HG03039 (cell line): ENCODE measurements around the gene PLBD2.

ENCODE experiments used
- ATAC-seq: cut with Tn5 transposase; IDR thresholded peaks from one replicate; pipeline ENCODE4 v1.9.1; 2021; ENCODE audit warnings: mild to moderate bottlenecking, moderate library complexity; ENCODE audit not compliant: unreplicated experiment

PLBD2 gene, protein sequence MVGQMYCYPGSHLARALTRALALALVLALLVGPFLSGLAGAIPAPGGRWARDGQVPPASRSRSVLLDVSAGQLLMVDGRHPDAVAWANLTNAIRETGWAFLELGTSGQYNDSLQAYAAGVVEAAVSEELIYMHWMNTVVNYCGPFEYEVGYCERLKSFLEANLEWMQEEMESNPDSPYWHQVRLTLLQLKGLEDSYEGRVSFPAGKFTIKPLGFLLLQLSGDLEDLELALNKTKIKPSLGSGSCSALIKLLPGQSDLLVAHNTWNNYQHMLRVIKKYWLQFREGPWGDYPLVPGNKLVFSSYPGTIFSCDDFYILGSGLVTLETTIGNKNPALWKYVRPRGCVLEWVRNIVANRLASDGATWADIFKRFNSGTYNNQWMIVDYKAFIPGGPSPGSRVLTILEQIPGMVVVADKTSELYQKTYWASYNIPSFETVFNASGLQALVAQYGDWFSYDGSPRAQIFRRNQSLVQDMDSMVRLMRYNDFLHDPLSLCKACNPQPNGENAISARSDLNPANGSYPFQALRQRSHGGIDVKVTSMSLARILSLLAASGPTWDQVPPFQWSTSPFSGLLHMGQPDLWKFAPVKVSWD

DNA sequence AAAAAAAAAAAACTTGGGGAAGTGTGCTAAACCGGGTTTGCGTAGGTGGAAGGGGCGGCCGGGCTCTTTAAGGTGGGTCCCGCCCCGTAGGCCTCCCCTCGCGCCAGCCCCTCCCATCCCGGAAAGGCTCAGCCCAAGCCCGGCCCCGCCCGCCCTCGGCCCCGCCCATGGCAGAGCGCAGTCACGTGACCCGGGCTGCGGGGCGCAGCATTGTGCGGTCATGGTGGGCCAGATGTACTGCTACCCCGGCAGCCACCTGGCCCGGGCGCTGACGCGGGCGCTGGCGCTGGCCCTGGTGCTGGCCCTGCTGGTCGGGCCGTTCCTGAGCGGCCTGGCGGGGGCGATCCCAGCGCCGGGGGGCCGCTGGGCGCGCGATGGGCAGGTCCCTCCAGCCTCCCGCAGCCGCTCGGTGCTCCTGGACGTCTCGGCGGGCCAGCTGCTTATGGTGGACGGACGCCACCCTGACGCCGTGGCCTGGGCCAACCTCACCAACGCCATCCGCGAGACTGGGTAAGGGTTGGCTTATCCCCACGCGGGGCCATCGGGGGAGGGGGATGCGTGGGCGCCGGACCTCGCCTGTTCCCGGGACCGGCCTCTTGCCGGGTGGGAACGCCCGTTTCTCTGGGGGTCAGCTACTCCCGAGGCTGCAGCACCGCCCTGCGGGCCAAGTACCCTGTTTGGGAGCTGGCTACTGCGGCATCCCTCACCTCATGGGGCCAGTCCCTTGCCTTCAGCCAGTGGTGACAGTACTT lies at the start of gene PLBD2:
TSS of gene PLBD2 (plus strand) at position 207 of the 752 bp plus-strand sequence. CDS start at position 221, 14 bp downstream.
- peak; percentile 87 for ATAC-seq

DNA sequence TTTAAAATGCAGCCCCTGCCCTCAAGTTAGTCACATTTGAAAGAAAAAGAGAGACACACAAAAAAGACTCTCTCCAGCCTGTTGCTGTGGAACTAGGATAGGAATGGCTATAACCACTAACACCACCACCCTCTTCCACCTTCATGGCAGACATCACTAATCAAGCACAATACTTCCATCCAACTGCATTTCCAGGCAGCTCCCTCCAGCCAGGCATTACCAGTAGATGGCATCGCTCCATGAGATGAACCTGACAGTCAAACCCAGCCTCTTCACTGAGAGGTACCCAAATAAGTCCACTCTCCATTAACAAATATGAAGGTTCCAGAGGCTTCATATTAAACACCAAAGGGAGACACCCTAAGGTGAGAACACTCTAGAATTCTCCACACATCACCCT lies 47.9 kb upstream of the PLBD2 start:
- no peak for ATAC-seq

DNA sequence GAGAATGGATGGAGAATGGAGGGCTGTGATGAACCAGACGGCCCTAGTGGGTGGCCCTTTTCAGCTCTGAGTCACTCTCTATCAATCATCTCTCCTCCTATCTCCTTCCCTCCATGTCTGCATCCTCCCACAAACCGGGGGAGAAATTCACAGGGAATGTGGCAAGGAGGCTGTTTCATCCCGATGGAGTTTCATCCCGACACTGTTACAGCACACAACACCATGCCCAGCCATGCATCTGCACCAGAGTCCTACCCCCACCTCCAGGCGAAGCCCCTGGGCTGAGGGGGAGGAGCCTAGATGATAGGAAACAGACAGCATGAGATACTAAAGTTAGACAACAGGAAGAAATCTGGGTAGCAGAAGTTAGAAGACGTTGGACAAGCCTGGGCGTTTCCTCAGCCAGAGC lies 44.3 kb upstream of the PLBD2 start:
- ATAC-seq = no peak

DNA sequence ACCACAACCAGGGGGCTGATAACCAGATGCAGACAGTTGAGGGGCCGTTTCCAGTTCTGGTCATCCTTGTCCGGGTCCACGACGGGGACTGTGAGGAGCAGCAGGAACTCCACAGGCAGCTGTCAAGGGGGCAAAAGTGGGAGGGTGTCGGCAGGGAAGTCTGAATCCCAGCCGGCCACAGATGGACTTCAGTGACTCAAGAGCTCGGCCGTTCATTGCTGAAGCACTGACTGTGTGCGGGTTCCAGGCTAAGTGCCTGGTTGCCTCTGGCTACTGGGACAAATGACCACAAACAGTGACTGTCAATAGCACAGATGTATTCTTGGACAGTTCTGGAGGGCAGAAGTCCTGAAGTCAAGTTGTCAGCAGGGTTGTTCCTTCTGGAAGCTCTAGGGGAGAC lies 43.0 kb upstream of the PLBD2 start:
- ATAC-seq = no peak

DNA sequence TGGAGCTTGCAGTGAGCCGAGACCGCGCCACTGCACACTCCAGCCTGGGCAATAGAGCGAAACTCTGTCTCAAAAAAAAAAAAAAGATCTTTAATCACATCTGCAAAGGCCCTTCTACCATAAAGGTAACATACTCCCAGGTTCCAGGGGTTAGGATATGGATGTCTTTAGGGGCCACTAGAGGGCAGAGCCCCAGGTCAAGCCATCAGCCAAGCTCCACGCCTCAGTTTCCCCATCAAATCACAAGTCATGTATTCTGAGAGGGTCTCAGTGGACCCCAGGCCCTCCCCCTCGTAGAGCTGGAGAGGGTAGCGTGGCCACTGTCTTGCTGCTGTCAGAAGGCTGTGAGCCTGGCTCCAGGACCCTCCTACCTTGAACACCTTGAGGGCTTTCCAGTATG lies 42.2 kb upstream of the PLBD2 start:
- no peak for ATAC-seq

DNA sequence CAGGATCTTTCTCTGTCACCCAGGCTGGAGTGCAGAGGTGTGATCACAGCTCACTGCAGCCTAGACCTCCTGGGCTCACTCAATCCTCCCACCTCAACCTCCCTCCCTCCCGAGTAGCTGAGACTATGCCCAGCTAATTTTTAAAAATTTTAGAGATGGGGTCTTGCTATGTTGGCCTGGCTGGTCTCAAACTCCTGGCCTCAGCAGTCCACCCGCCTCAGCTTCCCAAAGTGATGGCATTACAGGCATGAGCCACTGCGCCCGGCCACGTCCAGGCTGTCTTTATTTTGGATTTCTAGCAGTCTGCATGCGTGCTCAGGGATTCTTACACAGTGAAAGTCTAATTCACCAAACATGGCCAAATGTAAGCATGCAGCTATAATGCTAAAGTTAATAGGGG lies 41.3 kb upstream of the PLBD2 start:
- ATAC-seq = no peak

DNA sequence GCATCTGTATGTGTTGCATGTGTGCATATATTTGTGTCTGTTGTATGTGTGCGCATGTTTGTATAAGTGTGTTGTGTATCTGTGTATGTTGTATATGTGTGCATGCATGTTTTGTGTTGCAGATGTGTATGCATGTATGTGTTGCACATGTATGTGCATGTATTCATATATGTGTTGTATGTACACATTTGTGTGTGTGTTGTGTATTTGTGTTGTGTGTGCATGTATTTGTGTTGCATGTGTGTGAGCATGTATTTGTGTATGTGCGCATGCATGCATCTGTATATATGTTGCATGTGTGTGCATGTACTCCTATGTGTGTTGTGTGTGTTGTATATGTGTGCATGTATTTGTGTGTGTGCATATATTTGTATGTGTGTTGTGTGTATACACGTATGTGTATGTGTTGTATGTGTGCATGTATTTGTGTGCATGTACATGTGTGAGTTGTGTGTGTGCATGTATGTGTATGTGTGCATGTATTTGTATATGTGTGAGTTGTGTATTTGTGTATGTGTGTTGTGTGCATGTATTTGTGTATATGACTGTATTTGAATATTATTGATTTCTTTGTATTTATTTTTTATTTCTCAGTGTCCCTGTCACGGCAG lies 40.2 kb upstream of the PLBD2 start:
- no peak for ATAC-seq

DNA sequence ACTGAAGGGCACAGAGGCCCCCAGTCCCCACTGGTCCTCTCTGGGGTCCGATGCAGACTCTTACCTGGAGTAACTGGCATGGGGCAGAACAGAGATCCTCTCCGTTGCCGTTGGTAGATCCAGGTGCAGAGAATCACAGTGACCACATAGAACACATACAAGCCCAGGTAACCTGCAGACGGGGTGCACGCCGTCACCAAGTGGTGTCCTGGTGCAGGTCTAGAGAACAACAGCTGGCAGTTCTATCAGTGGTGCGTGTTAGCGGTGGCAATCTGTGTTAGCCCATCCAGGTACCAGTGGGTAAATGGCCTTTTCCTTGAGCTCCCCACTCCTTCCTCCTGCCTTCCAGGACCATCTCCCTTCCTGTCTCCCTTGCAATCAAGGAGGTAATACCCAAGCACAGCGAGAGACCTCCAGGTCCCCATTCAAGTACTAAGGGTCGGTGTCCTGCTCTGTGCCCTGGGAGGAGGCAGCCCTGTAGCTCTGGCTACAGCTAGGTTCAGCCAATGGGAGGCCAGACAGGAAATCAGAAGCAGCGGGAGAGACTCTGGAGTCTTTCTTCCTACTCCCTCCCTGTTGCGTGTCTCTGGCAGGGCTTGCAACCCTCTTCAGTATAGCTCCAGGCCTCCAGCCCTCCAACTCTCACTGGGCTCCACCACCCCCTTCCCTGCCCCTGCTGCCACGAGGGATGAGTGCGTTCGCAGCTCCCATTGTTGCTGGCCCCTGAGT lies 39.3 kb upstream of the PLBD2 start:
- no peak for ATAC-seq

DNA sequence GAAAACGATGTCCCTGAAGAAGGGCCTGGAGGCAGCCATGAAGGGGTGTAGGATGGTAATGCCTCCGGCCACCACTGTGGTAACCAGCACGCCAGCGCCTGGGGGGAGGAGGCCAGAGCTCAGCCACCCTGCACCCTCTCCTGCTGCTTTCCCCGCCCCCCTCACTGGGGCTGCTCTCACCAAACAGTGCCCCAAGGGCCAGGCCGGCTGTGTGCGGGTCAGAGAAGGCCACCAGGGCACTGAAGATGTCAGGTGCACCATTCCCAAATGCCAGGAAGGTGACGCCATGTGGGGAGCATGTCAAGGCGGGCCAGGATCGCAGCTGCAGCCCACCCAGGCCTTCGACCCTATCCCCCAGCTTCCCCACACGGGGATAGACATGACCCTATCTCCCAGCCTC lies 38.0 kb upstream of the PLBD2 start:
- no peak for ATAC-seq

DNA sequence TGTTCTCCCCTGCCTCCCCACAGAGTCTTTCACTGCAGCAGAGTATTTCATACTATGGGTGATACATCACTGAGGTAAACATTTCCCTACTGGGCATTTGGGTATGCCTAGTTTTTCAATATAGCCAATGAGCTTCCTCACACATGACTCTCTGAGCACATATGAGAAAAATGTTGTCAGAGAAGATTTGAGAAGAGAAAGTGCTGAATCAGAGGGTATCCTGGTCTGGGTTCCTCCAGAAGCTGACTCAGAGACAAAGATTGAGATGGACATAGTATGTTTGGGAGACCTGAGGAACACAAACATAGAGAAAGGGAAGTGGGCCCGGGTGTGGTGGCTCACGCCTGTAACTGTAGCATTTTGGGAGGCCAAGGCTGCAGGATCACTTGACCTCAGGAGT lies 36.0 kb upstream of the PLBD2 start:
- ATAC-seq = no peak

DNA sequence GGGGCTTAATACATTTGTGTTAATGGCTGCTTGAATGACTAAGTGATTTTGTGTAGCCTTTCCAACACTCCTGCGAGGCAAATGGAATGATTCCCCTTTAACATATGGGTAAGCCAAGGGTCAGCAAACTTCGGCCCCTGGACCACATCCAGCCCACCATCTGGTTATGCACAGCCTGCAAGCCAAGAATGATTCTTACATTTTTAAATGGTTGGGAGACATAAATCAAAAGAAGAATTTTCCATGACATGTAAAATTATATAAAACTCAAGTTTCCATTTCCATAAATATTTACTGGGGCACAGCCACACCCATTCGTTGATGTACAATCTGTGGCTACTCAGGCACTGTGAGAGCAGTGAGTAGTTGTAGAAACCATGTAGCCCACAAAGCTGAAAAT lies 32.5 kb upstream of the PLBD2 start:
- ATAC-seq = no peak

DNA sequence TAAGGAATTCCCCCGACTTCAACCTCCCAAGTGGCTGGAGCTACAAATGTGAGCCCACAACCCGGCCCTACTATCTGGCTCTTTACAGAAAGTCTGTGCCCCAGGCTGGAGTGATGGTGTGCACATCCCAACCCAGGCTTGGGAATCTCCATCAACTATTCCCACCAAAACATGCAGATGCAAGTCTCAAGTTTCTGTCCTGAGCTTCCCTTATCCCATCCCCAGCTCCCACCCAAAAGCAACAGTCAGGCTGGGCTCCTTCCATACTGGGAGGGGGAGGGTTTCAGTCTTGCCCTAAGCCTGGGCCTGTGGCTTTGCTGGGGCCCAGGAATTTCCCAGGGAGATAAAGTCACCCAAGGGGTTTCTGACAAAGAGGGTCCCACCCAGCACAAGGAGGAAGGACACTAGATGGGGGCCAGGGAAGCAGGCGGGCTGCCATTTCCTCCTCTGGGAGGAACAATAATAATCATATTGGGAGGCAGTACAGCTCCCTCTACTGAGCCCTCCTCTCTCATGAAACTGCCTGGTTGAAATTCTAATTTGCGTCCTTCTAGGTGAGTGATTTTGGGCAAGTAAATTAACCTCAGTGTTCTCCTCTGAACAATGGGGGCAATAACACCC lies 31.5 kb upstream of the PLBD2 start:
- ATAC-seq = no peak

DNA sequence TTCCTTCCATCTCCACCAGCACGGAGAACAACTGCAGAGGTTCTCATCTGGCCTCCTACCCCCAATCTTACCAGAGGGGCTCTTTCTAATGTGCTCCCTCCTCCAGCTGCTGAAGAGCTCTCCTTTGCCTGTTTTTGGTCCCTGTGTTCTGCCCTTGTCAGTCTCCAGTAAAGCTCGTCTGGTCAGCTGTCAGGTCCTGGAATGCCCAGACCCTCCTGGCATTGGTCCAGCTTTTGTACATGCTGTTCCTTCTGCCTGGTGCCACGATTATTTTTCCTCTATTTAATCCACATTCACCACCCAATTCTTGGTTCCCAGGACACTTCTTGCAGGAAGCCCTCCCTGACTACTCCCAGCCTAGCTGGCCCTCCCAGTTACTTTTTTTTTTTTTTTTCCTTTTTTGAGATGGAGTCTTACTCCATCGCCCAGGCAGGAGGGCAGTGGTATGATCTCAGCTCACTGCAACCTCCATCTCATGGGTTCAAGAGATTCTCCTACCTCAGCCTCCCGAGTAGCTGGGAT lies 30.0 kb upstream of the PLBD2 start:
- ATAC-seq = no peak

DNA sequence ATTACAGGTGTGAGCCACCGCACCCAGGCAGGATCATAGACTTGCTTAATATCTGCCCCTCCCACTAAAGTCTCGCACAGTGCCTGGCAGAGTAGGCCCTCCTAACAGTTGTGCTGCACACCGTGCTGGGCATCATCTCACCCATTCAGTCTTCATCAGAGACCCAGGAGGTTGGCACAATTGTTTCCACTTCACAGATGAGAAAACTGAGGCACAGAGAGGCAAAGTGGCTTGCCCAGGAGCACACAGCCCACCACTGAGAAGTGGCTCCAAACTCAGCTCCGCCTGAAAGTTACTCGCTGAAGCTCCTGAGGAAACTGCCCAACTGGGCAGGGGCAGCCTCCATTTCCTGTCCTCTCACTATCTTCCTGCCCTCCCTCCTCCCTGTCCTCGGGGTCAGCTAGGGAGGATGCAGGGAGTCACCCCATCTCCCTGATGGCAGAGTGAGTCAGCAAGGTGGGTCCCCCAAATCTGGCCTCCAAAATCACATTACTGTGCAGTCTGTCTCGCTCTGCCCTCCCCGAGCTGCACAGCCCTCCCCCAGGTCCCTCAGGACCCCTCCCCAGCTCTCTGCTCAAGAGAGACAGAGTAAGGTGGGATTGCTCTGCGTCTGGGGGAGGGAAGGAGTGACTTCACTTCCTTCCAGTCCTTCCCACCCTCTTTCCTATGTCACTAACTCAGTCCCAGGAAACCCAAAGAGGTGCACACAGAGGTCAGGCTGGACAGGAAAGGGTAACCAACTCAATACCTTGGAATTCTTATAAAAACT lies 29.2 kb upstream of the PLBD2 start:
- ATAC-seq = no peak

DNA sequence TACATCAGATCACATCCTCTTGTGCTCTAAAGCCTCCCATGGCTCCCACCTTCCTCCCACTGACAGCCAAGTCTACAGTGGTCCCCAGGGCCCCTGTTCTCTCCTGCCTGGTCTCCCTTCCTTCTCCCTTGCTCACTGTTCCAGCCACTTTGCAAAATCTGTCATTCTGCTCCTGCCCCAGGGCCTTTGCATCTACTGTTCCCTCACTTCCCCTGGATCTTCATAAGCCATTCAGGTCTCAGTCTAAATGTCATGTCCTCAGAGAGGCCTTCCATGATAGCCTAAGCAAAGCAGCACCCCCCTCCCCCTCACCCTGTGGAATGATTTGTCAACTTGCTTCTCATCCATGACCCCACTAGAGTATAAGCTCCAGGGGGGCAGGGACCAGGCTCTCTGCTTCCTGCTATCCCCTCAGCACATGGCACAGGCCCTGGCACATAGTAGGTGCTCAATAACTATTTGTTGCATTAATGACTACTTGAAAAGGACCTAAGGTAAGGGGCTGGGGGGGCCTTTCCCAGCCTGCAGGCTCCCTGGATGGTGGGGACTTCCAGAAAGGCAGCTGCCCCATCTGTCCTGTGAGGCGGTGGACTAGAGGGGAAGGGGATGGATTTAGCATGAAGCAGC lies 28.5 kb upstream of the PLBD2 start:
- no peak for ATAC-seq

DNA sequence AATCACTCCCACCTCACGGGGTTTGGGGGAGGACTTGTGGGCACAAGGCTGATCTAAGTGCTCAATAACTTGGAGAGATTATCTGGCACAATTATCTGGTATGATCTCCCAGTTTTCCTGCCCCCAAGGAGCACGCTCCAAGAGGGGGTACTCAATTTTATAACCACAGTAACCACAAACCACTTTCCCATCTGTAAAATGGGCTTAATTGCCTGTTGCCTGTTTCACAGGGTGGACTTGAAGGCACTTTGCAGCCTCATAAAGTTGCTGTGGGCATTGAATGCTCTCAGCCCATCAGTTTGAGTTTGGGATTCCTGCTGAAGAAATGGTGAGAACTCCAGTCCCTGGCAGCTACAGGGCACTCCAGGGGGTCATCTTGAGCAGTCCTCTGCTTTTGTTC lies 27.9 kb upstream of the PLBD2 start:
- no peak for ATAC-seq

DNA sequence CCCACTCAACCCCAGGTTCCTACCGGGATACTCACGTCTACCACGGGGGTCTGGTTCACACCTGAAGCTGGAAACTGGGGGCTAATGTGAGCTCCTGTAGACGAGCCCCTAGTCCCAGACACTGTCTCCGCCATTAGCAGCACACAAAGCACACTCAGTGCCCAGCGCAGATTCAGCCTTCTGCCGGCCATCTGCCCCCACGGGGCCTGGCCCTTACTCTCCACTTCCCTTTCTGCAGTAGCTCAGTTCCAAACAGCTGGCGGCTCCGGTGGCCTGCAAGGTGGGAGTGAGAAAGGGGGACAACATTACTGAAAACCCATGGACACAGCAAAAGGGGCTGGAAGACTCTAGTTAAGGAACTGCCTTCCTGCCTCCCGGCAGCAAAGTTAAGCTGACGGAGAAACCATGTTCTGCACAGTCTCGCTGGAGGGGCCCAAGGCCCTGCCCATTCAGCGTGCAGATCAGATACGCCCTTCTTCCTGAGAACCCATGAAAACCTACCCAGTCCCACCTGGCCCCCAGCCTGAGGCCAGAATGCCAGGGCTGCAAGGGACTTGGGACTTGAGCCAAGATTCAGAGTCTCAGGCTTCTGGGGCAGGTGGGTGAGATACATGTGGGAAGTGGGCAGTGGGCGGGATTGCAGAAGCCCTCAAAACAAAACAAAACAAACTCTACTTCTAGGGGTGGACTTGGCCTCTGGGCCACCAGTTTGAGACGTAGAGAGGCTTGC lies 25.5 kb upstream of the PLBD2 start:
- ATAC-seq = no peak

DNA sequence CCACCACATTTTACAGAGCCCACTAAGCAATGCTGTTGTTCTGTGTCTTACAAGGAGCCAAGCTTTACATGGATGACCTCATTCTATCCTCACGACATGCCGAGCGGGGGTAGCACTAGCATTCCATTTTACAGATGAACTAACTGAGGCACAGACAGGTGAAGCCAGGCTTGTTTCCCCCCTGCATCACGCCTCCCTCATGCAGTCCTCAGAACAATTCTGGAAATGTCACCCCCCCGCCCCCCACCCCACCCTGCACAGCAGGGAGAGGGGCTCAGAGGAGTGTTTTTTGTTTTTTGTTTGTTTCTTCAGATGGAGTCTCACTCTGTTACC lies 25.0 kb upstream of the PLBD2 start:
- no peak for ATAC-seq
